HG03442 (cell line): ENCODE data around the gene MAN1C1.

Experiments used
- ATAC-seq: cut with Tn5 transposase; IDR thresholded peaks from one replicate; pipeline ENCODE4 v1.9.1; 2021; ENCODE audit warnings: mild to moderate bottlenecking, moderate library complexity; ENCODE audit not compliant: unreplicated experiment

MAN1C1 gene

DNA sequence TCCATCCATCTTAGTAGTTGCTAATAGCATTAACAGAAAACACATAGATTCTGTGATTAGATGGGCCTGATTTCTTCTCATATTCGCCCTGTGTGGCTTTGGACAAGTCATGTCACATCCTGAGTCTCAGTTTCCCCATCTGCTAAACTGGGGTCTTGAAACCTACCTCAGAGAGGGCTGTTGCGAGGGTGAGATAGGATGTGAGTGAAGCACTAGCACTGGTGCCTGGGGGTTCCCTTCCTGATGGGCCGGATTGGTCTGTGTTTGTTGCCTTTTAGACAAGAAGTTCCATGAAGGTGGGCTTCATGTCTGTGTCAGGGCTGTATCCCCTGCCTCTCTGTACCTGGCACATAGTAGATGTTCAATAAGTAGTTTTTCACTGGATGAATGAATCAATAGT lies 3.5 kb upstream of the MAN1C1 start:
- ATAC-seq, result no peak

DNA sequence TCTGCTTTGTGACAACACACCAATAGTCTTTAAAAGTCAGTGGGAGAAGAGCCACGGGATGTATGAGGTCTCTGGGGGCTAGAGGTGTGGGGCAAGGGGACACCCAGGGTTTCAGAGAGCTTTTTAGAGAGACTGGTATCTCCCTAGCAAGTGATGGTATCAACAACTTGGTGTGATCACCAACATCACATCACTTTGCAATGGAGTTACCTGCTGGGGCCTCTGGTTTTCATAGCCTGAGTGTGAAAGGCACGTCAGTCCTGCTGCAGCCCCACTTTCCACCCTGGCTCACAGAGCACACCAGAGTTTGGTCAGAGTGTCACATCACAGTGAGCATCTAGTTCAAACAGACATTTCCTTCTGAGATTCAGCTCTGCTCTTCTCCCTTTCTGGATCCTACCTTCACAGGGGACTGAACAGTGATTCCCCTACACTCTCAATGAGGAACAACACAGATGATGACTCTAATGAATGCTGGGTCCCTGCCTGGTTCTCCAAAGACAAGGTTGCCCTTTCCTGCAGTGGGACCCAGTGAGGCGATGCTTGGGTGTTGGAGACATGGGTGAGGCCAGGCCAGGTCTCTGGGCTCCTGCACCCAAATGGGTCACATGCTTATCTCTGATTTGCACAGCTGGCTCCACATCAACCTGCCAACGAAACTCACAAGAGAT lies 2.0 kb upstream of the MAN1C1 start:
- no peak for ATAC-seq

DNA sequence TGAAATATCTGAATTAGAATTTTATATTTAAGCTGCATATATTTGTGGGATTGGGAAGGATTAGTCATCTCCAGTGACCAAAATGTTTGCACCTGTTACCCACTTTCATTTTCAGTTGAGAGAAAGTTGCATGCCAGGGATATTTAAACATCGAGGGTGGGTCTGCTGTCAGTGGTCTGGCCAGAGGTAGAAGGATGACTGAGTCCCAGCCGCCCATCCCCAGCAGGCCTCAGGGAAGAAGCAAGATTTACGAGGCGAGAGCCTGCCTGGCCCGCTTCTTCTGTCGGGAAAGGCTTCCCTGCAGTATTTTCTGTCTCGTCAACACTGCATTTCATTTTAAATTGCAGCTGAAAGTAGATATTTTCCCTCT lies 1.4 kb upstream of the MAN1C1 start:
- ATAC-seq, result no peak

DNA sequence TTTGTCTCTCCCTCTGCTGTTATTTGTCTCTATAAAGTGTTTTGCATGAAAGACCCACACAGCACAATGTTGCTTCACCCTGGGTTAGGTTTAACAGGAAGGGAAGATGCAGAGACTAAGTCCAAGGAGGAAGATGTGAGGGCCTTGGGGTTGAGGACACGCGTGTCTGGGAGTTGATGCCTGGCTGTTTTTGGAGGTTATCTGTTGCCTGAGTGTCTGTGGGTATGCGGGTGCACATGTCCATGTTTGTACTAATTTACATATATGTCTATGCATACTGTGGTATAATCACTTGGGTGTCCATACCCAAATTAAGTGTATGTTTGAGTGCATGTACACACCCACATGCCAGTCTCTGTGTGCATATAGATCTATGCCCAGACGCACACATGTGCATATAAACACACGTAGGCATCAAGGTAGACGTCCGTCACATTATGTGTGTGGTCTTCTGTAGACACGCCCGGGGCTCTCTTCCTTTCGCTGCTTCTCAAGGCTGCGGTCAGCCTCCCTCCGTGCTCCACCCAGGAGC lies 962 bp upstream of the MAN1C1 start:
- peak; percentile 7 for ATAC-seq

DNA sequence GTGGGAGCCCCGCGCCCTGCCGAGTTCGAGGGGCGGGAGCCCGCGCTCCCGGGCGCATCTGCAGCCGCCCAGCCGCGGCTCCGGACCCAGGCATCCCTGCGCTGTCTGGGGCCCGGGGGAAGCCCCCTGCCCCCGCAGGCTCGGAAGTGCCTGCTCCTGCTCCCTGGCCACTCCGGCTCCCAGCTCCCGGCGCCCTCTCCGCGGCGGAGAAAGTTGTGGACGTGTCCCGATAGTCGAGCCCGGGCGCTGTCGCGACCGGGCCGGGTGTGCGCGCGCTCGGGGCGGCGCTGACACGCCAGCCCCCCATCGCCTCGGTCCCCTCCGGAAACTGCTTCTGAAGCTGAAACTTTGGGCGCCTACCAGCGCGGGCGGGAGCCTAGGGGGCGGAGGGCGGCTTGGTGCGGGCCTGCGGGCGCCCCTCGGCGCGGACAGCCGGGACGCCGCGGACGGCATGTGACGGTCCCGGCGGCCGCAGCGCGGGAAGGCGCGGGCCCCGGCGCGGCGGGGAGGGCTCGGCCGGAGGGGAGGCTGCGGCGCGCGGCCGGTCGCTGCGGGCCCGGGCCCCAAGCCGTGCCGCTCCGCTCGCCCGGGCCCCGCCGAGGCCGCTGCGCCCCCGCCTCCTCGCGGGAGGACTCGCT lies 515 bp downstream of the MAN1C1 start:
- no peak for ATAC-seq

DNA sequence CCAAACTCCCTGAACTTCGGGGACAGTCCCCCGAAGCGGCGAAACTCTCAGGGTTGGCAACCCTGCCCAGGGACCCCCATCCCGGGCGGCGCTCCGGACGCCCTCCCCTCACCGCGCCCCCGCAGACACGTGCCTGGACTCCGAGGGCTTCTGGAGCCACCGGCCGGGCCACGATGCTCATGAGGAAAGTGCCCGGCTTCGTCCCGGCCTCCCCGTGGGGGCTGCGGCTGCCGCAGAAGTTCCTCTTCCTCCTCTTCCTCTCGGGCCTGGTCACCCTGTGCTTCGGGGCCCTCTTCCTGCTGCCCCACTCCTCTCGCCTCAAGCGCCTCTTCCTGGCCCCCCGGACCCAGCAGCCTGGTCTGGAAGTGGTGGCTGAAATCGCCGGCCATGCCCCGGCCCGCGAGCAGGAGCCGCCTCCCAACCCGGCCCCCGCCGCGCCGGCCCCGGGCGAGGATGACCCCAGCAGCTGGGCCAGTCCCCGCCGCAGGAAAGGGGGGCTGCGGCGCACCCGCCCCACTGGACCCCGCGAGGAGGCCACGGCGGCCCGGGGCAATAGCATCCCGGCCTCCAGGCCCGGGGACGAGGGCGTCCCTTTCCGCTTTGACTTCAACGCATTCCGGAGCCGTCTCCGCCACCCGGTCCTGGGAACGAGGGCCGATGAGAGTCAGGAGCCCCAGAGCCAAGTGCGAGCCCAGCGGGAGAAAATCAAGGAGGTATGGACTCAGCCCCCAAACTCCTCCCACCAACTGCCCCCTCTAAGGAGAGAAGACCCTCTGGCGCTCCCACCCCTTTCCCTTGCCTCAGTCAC lies 1.2 kb downstream of the MAN1C1 start:
- no peak for ATAC-seq

DNA sequence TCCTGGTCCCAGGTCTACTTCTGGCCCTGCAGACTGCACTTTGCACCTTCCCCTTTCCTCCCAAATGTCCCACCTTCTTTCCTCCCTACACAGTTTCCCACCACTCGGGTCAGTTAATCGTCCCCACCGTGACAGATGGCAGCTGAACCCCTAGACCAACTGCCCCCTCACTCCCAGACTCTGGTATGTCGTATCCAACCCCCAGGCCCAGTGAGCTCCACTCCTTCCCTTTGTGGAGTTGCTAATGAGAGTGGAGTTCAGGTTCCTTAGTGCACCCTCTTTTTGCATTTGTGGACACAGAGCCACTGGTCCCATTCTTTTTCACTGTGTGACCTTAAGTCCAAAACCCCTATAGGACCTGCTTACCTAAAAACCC lies 1.8 kb downstream of the MAN1C1 start:
- no peak for ATAC-seq

DNA sequence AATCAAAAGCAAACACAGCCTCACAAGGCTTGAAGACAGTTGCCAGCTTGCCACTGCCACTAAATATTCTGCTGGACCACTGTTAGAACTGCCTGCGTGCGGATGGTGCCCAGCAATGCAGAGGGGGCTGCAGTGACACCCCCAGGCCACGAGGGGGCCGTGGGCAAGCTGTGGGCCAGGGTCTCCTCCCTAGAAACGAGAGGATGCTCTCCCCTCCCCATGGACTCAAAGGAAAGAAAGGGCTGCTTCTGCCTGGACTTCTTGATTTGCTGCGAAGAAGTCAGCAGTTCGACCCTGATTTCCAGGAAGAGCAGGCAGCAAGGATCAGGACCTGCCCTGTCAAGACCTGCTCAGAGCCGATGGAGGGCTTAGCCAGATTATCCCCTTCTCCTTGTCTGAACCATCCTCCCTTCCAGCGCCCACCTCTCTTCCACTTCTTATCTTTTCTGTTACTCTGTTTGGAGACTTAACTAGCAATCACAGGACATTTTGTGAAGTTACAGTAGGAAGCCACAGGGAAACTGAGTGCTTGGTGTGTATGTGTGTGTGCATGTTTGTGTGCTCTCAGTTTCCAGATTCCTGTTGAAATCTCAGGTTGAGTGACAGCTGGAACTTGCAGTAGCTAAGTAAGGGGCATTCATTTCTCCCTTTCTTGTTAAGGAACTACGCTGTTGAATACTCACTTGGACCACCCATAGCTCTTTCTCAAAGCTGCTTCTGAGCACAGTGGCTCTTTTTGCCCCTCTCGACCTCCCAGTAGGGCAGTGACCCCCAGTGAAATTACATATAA lies 2.7 kb downstream of the MAN1C1 start:
- ATAC-seq, result no peak

DNA sequence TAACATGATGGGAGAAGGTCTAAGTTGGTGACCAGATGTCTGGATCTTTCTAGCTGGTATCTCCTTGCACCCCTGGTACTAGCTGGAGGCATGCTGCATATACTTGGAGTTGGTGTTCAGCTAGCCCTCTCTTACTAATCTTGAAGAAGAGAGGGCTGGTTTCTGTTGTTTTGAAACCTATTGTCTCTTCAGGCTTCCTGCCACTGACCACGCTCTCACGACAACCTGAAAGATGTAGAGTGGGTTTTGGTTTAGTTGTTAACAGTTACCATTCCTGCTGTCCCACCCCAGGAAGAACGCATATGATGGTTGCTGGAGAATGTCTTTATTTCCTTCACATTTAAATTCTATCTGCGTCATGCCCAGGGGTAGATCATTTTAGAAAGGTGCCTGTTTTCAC lies 3.6 kb downstream of the MAN1C1 start:
- ATAC-seq, result no peak

DNA sequence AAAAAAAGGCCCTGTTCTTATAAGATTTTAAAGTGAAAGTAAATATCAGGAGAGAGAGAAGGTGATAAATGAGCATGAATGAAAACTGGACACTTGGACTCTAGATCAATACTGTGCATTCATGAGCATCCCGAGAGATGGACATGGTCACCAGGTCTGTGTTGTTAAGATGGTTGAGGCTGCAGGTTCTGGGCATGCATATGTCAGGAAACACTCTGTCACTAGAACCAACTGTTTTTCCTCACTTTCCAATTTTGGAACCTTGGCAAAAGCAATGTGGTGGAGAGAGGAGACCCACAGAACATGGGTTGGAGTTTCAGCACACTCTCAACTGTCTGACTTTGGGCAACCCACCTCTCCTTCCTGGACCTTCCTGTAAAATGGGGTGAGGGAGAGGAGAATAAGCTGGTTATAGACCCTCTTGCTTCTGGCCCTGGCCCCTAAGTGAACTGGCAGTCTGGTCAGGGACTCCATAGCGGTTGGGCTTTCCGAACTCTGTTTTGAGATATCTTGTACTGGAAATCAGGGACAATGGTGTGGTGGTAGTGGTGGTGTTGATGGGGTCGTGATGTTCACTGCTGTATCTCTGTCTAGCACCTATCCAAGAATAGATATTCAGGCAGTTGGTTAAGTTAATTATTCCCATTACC lies 4.2 kb downstream of the MAN1C1 start:
- no peak for ATAC-seq

DNA sequence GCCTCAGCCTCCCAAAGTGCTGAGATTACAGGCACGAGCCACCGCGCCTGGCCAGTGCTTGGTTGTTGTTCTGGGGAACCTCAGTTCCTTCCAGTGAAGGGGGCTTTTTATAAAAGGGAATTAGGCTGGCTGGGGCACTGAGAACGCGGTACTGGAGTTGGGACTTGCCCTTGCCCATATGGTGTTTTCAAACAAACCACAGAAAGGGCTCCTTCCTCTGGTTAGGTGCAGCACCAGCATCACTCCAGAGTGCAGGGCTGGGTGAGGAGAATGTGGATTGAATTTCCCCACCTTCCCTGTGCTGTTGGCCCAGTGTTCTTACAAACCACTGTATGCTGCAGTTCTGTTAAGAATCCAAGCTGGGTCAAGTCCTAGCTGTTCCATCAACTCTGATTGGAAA lies 5.3 kb downstream of the MAN1C1 start:
- ATAC-seq, result no peak

DNA sequence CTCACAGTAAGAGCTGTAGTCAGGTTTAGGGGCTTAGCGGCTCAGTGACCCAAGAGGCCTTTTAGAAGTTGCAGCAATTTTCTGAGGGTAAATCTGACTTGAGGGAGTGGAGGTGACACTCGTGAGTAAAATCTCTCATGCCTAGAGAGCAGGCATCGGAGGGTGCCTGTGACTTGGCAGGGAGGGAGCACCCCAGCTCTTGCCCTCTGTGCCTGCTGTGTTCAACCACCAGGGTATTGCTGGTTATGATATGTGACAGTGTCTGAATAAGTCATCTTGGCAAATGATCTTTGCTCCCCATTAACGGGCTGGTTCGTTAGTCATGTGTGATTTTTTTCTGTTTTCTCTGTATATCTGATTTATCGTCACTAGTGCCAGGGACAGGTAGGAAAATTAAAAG lies 5.9 kb downstream of the MAN1C1 start:
- ATAC-seq, result no peak

DNA sequence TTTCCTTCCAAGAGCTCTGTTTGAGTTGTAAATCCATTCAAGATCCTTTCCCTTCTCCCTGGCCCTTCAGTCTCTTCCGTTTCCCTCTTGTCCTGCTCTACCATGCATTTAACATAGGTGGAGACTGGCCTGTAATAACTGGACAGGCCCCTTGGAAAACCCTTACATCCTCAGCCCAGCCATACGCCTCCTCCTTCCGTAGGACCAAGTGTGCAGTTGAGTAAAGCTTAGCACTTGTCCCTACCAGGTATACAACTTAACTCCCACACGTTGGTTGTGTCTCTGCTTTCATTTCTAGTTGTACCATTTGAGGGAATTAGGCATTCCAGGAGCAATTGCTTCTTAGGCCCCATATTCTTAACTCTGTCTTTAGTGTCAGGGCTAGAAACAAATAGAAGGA lies 6.4 kb downstream of the MAN1C1 start:
- ATAC-seq, result no peak

DNA sequence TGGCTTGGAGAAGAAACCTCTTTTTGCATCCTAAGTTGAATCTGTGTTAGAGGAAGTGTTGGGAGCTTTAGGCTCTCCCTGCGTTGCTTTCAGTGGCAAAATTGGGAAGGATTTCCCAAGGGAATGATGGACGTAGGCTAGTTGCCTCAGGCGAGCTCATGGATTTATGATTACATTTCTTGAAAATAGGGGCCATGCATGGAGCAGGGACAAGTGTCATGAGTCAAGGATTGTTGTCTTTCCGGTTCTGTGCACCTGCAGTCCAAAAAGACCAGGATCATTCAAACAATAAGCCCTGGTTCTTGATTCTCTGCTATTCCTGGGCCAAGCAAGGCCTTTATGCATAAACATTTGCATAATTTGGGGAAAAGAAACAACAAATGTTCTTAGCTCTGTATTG lies 7.1 kb downstream of the MAN1C1 start:
- ATAC-seq, result no peak

DNA sequence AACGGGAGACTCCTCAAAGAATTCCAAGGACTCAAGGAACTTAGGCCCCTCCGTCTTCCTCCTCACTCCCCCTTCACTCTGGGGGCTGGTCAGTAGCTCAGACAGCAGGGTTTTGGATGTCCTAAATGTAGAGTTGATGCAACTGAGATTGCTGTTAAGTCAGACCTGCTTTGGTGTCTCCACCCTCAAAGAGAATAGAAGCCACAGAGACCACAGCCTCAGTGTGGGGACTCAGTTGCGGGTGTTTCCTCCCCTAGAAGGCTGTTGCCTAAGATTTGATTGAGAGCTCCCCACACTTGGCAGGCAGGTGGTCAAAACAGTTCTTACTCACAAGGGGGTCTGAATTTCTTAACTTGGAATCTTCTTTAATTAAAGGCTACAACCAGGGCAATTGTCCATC lies 7.6 kb downstream of the MAN1C1 start:
- no peak for ATAC-seq

DNA sequence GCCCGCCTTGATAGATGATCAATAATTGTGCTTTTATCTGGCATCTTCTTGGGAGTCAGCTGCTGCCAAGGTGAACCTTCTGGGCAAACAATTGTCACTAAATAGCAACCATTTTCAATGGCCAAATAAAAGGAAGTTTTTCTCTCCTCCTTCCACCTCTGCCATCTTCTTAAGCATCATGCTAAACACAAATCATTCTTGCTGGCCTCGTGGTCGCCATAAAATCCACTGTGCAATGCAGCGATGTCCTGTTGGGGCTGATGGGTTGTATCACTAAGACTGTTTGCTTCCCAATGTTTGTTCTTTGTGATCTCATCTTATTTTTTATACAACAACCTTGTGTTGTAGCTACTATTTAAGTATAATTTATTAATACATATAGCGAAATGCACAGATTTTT lies 8.0 kb downstream of the MAN1C1 start:
- no peak for ATAC-seq

DNA sequence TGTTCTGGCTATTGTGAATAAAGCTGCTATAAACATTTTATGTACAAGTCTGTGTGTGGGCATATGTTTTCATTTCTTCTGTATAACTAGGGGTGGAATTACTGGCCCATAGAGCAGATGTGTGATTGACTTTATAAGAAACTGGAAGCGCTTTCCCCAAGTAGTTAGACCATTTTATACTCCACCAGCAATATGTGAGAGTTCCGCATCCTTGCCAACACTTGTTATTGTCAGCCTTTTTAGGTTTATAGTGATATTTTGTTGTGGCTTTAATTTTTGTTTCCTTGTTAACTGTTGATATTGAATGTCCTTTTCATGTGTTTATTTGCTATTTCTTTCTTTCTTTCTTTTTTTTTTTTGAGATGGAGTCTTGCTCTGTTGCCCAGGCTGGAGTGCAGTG lies 9.4 kb downstream of the MAN1C1 start:
- ATAC-seq, result no peak

DNA sequence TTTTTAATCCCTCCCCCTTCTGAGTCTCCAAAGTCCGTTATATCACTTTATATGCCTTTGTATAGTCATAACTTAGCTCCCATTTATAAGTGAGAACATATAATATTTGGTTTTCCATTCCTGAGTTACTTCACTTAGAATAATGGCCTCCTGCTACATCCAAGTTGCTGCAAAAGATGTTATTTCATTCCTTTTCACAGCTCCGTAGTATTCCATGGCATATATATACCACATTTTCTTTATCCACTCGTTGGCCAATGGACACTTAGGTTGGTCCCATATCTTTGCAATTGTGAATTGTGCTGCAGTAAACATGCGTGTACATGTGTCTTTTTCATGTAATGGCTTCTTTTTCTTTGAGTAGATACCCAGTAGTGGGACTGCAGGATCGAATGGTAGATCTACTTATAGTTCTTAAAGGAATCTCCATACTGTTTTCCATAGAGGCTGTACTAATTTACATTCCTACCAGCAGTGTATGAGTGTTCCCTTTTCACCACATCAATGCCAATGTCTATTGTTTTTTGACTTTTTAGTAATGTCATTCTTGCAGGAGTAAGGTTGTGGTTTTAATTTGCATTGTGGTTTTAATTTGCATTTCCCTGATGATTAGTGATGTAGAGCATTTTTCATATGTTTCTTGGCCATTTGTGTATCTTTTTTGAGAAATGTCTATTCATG lies 12.3 kb downstream of the MAN1C1 start:
- no peak for ATAC-seq

DNA sequence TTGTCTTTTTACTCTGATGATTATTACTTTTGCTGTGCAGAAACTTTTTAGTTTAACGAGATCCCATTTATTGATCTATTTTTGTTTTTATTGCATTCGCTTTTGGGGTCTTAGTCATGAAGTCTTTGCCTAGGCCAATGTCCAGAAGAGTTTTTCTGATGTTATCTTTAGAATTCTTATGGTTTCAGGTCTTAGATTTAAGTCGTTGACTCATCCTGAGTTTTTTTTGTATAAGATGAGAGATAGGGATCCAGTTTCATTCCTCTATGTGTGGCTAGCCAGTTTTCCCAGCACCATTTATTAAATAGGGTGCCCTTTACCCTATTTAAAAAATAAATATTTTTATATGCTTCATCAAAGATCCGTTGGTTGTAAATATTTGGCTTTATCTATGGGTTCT lies 13.2 kb downstream of the MAN1C1 start:
- ATAC-seq, result no peak
